ENCODE measurements around the gene GOLGA6B. TPM values are rescaled to one million over a fixed set of nuclear protein-coding genes. Genes with fewer than 3 reads are reported as not detected.
"Not testable (repeated sequence)": the region's sequence is repeated elsewhere in the genome, so short reads cannot be mapped to it uniquely, and the experiment has no call there.

Gene GOLGA6B, protein sequence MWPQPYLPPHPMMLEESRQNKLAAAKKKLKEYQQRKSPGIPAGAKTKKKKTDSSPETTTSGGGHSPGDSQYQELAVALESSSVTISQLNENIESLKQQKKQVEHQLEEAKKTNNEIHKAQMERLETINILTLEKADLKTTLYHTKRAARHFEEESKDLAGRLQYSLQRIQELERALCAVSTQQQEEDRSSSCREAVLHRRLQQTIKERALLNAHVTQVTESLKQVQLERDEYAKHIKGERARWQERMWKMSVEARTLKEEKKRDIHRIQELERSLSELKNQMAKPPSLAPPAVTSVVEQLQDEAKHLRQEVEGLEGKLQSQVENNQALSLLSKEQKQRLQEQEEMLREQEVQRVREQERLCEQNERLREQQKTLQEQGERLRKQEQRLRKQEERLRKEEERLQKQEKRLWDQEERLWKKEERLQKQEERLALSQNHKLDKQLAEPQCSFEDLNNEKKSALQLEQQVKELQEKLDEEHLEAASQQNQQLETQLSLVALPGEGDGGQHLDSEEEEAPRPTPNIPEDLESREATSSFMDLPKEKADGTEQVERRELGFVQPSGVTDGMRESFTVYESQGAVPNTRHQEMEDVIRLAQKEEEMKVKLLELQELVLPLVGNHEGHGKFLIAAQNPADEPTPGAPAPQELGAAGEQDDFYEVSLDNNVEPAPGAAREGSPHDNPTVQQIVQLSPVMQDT
- 0.10 TPM for total RNA-seq

DNA sequence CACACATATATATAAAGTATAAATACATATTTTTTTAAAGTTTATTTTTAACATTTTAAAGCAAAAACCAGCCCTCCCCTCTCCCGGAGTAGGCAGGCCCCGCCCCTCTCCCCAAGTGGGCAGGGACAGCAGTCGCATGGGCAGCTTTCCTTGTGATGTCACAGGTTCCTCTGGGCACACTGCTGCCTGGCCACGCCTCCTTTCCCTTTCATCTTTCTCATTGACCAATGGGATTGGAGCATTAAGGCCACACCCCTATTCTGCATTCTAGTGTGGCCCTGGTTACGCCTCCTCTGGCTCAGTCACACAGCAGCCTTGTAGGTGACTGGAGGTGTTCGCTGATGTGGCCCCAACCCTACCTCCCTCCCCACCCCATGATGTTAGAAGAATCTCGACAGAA, at the start of gene GOLGA6B:
Gene GOLGA6B, plus strand, starts transcription at position 301 of the 400 bp plus-strand sequence. Its CDS starts 41 bp downstream, at position 342.
- DNase-seq = not testable (repeated sequence)

DNA sequence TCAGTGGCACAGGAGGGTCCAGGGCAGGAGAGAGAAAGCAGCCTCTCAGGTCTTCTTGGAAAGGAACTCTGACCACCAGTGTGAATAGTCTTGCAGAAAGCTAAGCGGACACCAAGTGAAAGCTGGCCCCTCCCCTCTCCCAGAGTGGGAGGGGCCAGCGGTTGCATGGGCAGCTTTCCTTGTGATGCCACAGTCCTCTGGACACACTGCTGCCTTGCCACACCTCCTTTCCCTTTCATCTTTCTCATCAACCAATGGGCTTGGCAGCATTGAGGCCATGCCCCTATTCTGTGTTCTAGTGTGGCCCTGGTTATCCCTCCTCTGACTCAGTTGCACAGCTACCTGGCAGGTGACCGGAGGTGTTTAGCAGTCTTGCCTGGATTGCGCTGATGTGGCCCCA, 49.7 kb upstream of the GOLGA6B start:
- DNase-seq = no peak

- not testable (repeated sequence) for DNase-seq
Measured at GRCh38 chr15:72608084-72608483, 46.4 kb upstream of the GOLGA6B start.

GRCh38 chr15:72609862-72610261, 44.6 kb upstream of the GOLGA6B start:
- peak; percentile 7 for DNase-seq

GRCh38 chr15:72612324-72612723, 42.2 kb upstream of the GOLGA6B start:
- not testable (repeated sequence) for DNase-seq

- no peak for DNase-seq
Measured at GRCh38 chr15:72614810-72615532, 39.5 kb upstream of the GOLGA6B start.

- DNase-seq = not testable (repeated sequence)
Measured at GRCh38 chr15:72615533-72616233, 38.8 kb upstream of the GOLGA6B start.

DNA sequence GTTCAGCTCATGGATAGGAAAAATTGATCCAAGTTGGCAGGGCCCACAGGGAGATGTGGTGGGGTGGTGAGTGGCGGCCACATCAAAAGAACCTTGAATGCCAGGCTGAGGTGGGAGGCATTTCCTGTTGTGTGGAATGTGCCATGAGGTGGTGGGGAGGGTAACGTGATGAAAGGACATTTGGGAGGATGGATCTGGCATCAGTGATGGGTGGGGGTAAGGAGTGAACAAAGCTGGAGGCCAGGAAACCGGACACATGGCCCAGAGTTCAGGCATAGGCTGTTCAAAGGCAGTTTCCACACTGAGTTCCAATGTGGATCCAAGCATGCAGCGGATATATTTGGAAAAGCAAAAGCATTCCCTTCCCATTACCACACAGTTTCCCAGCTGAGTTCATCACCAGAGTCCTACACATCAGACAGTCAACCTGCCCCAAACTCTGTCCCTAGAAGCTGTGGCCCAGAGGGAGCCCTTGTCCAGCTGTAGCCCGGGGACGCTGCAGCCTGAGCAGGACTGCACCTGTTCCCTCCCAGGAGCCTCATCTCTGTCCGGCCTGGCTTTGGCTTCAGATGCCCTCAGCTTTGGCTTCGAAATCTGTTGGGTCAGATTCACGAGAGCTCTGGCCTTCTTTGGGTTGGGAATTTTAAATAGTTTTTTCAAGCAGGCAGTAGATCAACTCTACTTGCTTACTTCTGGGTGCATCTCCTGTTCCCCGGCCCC, 37.8 kb upstream of the GOLGA6B start:
- no peak for DNase-seq

GRCh38 chr15:72623854-72624253, 30.6 kb upstream of the GOLGA6B start:
- DNase-seq = not testable (repeated sequence)

GRCh38 chr15:72626153-72626552, 28.3 kb upstream of the GOLGA6B start:
- DNase-seq = not testable (repeated sequence)

DNA sequence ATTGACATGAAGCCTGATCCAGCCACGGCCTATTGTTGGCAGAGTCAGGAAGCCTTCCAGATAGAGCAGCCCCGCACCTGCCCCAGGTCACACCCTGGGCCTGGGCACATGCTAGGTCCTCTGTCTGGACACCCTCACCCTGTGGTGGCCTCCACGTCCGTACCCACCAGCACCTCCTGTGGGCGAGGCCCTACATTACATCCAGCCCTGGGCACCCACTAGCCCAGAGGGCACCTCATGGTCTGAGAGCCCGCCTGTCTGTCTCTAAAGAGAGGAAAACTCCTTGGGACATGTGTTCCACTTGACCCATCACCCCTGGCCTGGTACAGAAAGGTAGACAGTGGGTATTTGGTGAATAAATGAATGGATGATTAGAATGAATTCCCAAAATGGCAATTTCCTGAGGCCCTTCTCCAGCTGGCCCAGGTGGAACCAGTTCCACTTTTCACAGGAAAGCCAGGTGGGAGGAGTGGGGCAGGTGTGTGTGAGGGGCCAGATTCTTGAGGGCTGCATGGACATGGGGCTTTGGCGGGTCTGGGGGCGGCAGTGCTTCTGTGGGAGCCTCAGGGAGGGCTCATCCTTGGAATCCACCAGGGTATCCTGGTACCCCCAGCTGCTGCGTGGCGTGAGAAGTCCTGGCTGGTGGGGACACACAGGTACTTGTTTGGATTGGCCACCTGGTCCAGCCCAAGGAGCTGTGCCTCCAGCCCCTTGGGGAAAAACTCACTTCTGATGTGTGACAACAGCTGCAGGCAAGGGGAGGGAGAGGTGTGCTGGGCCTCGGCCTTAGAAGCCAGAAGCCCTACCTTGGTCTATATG, 26.0 kb upstream of the GOLGA6B start:
- DNase-seq = not testable (repeated sequence)

DNA sequence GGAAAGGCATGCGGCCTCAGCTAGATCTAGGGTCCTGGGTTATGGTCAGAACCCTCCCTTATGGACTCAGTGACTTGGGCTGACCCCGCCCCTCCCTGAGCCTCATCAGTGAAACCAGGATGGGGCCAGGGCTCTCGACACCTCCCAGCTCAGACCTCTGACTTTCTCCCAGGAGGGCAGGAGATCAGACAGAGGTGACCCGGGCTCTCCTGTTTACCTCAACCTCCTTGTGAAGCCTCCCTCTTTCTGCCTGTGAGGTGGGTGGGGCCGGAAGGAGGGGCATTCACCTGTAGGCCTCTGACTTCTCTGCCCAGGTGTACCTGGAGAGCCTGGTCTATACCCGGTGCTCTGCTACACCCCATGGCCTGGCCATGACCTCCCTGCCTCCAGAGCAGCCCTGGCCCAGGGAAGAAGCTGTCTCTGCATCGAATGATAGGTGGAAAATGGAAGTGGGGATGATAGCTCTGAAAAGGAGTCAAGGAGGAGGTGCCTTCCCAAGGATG, 25.4 kb upstream of the GOLGA6B start:
- not testable (repeated sequence) for DNase-seq

- not testable (repeated sequence) for DNase-seq
Measured at GRCh38 chr15:72636519-72637282, 17.8 kb upstream of the GOLGA6B start.

- DNase-seq = not testable (repeated sequence)
Measured at GRCh38 chr15:72639759-72640483, 14.6 kb upstream of the GOLGA6B start.

DNA sequence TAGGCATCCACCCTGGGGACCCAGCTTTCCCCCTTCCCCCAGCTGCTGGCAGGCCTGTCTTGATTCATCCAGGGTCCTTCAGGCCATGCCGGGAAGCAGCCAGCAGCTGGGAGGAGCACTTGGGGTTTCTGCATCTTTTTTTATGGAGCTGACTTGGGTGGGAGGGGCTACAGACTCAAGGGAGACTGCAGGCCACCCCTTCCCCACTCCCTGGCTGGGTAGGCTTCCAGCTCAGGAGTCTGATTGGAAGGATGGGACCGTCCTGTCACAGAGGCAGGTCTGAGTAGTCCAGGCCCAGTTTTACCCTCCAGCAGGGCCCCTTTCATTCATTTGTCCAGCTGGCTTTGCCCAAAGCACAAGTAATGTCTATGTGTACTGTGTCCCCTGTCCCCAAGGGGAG, 12.2 kb upstream of the GOLGA6B start:
- not testable (repeated sequence) for DNase-seq

DNA sequence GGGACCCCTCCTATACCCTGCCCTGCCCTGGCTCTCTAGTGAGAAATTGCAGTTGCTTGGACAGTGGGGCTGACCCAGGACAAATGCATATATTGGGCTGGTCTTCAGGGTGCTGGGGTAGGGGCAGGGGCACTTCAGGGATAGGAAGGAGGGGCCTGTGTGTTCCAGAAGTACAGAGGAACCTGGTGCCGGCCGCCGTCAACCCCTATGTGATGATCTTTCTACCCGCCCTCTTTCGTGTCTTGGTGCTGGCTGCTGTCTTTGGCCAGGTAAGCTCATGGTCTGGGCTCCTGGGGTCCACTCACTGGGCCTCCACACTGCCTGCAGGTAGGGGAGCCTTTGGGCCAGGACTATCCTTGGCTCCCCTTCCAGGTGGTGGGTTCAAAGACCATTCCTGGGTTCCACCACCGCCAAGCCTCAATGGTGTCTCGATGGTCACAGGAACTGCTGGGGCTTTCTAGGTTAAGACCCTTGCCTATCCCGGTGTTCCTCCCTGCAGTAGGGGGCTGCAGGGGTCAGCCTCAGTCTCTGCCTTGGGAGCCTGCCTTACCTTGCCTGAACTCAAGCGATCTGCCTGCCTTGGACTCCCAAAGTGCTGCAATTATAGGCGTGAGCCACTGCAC, 5.8 kb upstream of the GOLGA6B start:
- DNase-seq = not testable (repeated sequence)

DNA sequence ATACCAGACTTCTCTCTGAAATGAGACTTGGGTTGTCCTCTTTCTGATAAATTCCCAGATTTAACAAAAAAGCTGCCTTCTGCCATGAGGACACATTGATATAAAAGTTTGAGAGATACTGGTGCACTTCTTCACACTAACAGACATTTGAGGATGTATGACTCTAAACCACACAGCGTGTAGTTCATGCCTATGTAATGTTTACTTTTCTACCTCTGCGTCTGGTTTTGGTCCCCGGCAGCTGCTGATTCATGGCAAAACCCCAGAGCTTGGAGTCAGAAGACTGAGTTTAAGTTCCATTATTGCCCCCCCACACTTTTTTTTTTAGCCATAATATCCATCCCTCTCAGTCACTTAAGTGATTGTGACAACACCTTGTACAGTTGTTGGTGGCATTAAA, 1.5 kb downstream of the GOLGA6B start:
- DNase-seq = not testable (repeated sequence)

GRCh38 chr15:72661081-72661480, 6.6 kb downstream of the GOLGA6B start:
- not testable (repeated sequence) for DNase-seq
